ENCODE data around the gene NAMPT. TPM values are rescaled to one million over a fixed set of nuclear protein-coding genes. Genes with fewer than 3 reads are reported as not detected.
A peak's percentile ranks its signal among the peaks of the same experiment; 100 is the strongest.

Gene NAMPT
- total and polyA plus RNA-seq, 2 experiments from 2014 or later: 25.0 to 32.7 TPM

- Histone ChIP-seq H3K27ac (no peak overlapping the region), H3K4me2 (ENCODE audit: unreplicated experiment) (no peak overlapping the region), H4K20me1 (ENCODE audit: insufficient read depth) (no peaks in the 10 kb centered on the region), H3F3A (ENCODE audit: insufficient read depth) (peaks cover 22% of the 10 kb centered on the region), H3K79me2 (ENCODE audit: insufficient read depth) (no peaks in the 10 kb centered on the region), H3K36me3 (ENCODE audit: low read depth) (no peaks in the 10 kb centered on the region), H3K9ac (no peak overlapping the region), H3K4me1 (ENCODE audit: insufficient read depth) (peaks cover 22% of the 10 kb centered on the region), H3K9me3 (ENCODE audit: low read depth) (no peaks in the 10 kb centered on the region), H3K9me2 (ENCODE audit: insufficient read depth) (no peaks in the 10 kb centered on the region), H3K27me3 (replicated peaks; ENCODE audit: insufficient read depth) (no peaks in the 10 kb centered on the region), H2AFZ (no peak overlapping the region), H3K4me3 (no peak overlapping the region)
- DNase-seq: no peak
- 91 to 97% methylated on average over 3 of the region's 3 CpGs for WGBS, 2 experiments (ENCODE audit: low coverage in 1 of 2, low lambda C conversion rate in 2 of 2, missing lambda C conversion rate in 2 of 2)
- in situ Hi-C loops (cut with MboI): no loop called here
- no peak for TF ChIP-seq EZH2 (IDR thresholded peaks at IDR 0.05; ENCODE audit: insufficient read depth, poor library complexity, severe bottlenecking)
Measured at GRCh38 chr7:106220307-106220706, 64.5 kb downstream of the NAMPT start.

DNA sequence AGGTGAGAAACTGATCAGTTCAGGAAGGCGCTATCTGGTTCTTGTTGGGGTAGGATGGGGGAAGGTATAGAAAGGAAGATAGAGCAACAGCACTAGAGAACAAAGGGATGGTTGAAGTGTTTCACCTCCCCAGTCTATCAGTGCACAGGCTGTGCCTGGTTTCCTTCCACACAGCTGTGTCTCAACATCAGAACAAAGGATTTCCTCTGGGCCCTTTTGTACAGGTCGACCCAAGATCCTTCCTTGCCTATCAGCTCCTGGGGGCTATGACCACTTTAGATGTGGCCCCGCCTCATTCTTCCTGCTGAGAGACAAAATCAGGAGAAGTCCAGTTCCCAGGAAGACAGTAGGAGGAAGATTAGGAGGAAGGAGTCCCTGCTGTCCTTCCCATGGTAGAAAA, 65.6 kb downstream of the NAMPT start:
- H3K4me2 ChIP-seq (ENCODE audit: unreplicated experiment): no peak overlapping the region
- H3K4me3 ChIP-seq: no peak overlapping the region
- H3K4me1 ChIP-seq (ENCODE audit: insufficient read depth): peaks cover 22% of the 10 kb centered on the region
- no peak overlapping the region for H3K9ac ChIP-seq
- no peak overlapping the region for H3K27ac ChIP-seq
- no peaks in the 10 kb centered on the region for H3K9me2 ChIP-seq (ENCODE audit: insufficient read depth)
- no peaks in the 10 kb centered on the region for H3K27me3 ChIP-seq (replicated peaks; ENCODE audit: insufficient read depth)
- peaks cover 22% of the 10 kb centered on the region for H3F3A ChIP-seq (ENCODE audit: insufficient read depth)
- no peaks in the 10 kb centered on the region for H3K36me3 ChIP-seq (ENCODE audit: low read depth)
- no peaks in the 10 kb centered on the region for H3K9me3 ChIP-seq (ENCODE audit: low read depth)
- TF ChIP-seq EZH2phosphoT487 (IDR thresholded peaks at IDR 0.05; ENCODE audit: insufficient read depth, low read depth) (no peak), EZH2 (IDR thresholded peaks at IDR 0.05; ENCODE audit: insufficient read depth, poor library complexity, severe bottlenecking) (no peak)
- WGBS, 2 experiments (ENCODE audit: low coverage in 1 of 2, low lambda C conversion rate in 2 of 2, missing lambda C conversion rate in 2 of 2): 83 to 90% methylated on average over 3 of the region's 3 CpGs
- DNase-seq: no peak
- no peaks in the 10 kb centered on the region for H4K20me1 ChIP-seq (ENCODE audit: insufficient read depth)
- H3K79me2 ChIP-seq (ENCODE audit: insufficient read depth): no peaks in the 10 kb centered on the region
- in situ Hi-C loops (cut with MboI): no loop called here
- H2AFZ ChIP-seq: no peak overlapping the region

- TF ChIP-seq EZH2 (IDR thresholded peaks at IDR 0.05; ENCODE audit: insufficient read depth, poor library complexity, severe bottlenecking): no peak
- TF ChIP-seq EZH2phosphoT487 (IDR thresholded peaks at IDR 0.05; ENCODE audit: insufficient read depth, low read depth): no peak
- Histone ChIP-seq H3K9me3 (ENCODE audit: low read depth) (no peaks in the 10 kb centered on the region), H3K4me3 (no peak overlapping the region), H3K27me3 (replicated peaks; ENCODE audit: insufficient read depth) (no peaks in the 10 kb centered on the region), H3K36me3 (ENCODE audit: low read depth) (no peaks in the 10 kb centered on the region), H3K9me2 (ENCODE audit: insufficient read depth) (no peaks in the 10 kb centered on the region), H3K9ac (no peak overlapping the region), H3K27ac (no peak overlapping the region), H3K79me2 (ENCODE audit: insufficient read depth) (no peaks in the 10 kb centered on the region), H3F3A (ENCODE audit: insufficient read depth) (peaks cover 22% of the 10 kb centered on the region), H2AFZ (no peak overlapping the region), H3K4me1 (ENCODE audit: insufficient read depth) (peaks cover 22% of the 10 kb centered on the region), H3K4me2 (ENCODE audit: unreplicated experiment) (no peak overlapping the region), H4K20me1 (ENCODE audit: insufficient read depth) (no peaks in the 10 kb centered on the region)
- 69 to 70% methylated on average over 3 of the region's 3 CpGs for WGBS, 2 experiments (ENCODE audit: low coverage in 1 of 2, low lambda C conversion rate in 2 of 2, missing lambda C conversion rate in 2 of 2)
- in situ Hi-C loops (cut with MboI): no loop called here
- DNase-seq: peak; percentile 42
Measured at GRCh38 chr7:106218546-106218945, 66.2 kb downstream of the NAMPT start.

DNA sequence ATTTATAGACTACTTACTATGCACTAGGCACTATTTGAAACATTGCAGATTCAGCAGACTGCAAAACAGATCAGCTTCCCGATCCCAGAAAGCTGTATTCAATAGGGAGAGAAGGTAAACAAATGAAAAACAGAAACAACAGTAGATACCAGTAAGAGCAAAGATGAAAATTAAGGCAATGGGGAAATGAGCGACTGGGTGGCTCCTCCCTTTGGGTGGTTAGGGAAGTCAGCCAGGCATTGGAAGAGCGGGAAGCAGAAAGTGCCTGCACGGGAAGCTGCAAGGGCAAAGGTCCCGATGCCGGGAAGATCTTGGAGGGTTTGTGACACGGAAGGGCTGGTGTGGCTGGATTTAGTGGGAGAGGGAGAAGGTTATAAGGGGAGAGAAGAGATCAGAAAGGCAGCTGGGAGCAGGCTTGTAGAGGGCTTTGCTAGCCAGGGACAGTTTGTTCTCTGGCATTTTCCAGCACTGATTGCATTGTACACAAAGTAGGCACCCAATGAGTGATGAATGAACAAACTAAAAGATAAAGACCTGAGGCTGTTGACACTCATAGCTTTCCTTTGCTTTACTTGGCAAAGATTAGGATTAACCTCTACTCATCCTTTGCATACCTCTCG, 67.8 kb downstream of the NAMPT start:
- Histone ChIP-seq H4K20me1 (ENCODE audit: insufficient read depth) (no peaks in the 10 kb centered on the region), H3K36me3 (ENCODE audit: low read depth) (no peaks in the 10 kb centered on the region), H3K4me1 (ENCODE audit: insufficient read depth) (peaks cover 22% of the 10 kb centered on the region), H3K27ac (peak overlapping the region; percentile 58), H3K9me3 (ENCODE audit: low read depth) (no peaks in the 10 kb centered on the region), H3K4me2 (ENCODE audit: unreplicated experiment) (peak overlapping the region; percentile 88), H3K27me3 (replicated peaks; ENCODE audit: insufficient read depth) (no peaks in the 10 kb centered on the region), H3K4me3 (peak overlapping the region; percentile 53), H2AFZ (peak overlapping the region; percentile 48; the same call in 1 of the 2 replicates), H3F3A (ENCODE audit: insufficient read depth) (peaks cover 22% of the 10 kb centered on the region), H3K79me2 (ENCODE audit: insufficient read depth) (no peaks in the 10 kb centered on the region), H3K9ac (peak overlapping the region; percentile 21), H3K9me2 (ENCODE audit: insufficient read depth) (no peaks in the 10 kb centered on the region)
- TF ChIP-seq EZH2 (IDR thresholded peaks at IDR 0.05; ENCODE audit: insufficient read depth, poor library complexity, severe bottlenecking) (no peak), EZH2phosphoT487 (IDR thresholded peaks at IDR 0.05; ENCODE audit: insufficient read depth, low read depth) (no peak)
- in situ Hi-C loops (cut with MboI): no loop called here
- peak; percentile 65 for DNase-seq
- WGBS, 2 experiments (ENCODE audit: low coverage in 1 of 2, low lambda C conversion rate in 2 of 2, missing lambda C conversion rate in 2 of 2): 14 to 15% methylated on average over 8 of the region's 8 CpGs

Data from GM23248 (cell line).